ENCODE measurements around the gene NEDD4L. TPM values are rescaled to one million over a fixed set of nuclear protein-coding genes. Genes with fewer than 3 reads are reported as not detected.

The NEDD4L gene
- total RNA-seq, 4 donors from 2014 or later = 16.2 to 63.0 (median 30.4) TPM

- TF ChIP-seq CTCF (IDR thresholded peaks at IDR 0.05) = no peak
- no peak for DNase-seq (ENCODE audit: low spot score)
- ATAC-seq (ENCODE audit: low FRiP score) = no peak
Observed at GRCh38 chr18:58309610-58310239, 265.7 kb downstream of the NEDD4L start.

- peak; percentile 74 for ATAC-seq (ENCODE audit: low FRiP score)
- no peak for TF ChIP-seq CTCF (IDR thresholded peaks at IDR 0.05)
- DNase-seq (ENCODE audit: low spot score) = no peak
Observed at GRCh38 chr18:58310517-58310916, 266.5 kb downstream of the NEDD4L start.

GRCh38 chr18:58311390-58311789 is 267.4 kb downstream of the NEDD4L start:
- DNase-seq (ENCODE audit: low spot score) (no peak), ATAC-seq (ENCODE audit: low FRiP score) (no peak)
- TF ChIP-seq CTCF (IDR thresholded peaks at IDR 0.05) = no peak

- ATAC-seq (ENCODE audit: low FRiP score) (no peak), DNase-seq (ENCODE audit: low spot score) (no peak)
- TF ChIP-seq CTCF (IDR thresholded peaks at IDR 0.05) = no peak
Observed at GRCh38 chr18:58313491-58314032, 269.5 kb downstream of the NEDD4L start.

- DNase-seq (ENCODE audit: low spot score) (no peak), ATAC-seq (ENCODE audit: low FRiP score) (peak; percentile 80)
- TF ChIP-seq CTCF (IDR thresholded peaks at IDR 0.05) = no peak
Observed at GRCh38 chr18:58314284-58314683, 270.3 kb downstream of the NEDD4L start.

- no peak for DNase-seq (ENCODE audit: low spot score)
- ATAC-seq (ENCODE audit: low FRiP score) = no peak
- TF ChIP-seq CTCF (IDR thresholded peaks at IDR 0.05) = no peak
Observed at GRCh38 chr18:58315041-58315440, 271.0 kb downstream of the NEDD4L start.

GRCh38 chr18:58315739-58316215 is 271.8 kb downstream of the NEDD4L start:
- ATAC-seq (ENCODE audit: low FRiP score) (no peak), DNase-seq (ENCODE audit: low spot score) (no peak)
- no peak for TF ChIP-seq CTCF (IDR thresholded peaks at IDR 0.05)
